HG03520 (cell line): ENCODE measurements around the gene ALLC.
"Not testable (repeated sequence)": the region's sequence is repeated elsewhere in the genome, so short reads cannot be mapped to it uniquely, and the experiment has no call there.

ENCODE experiments used
- ATAC-seq: cut with Tn5 transposase; IDR thresholded peaks from one replicate; pipeline ENCODE4 v1.9.1; 2021; ENCODE audit warnings: mild to moderate bottlenecking, moderate library complexity; ENCODE audit not compliant: unreplicated experiment

ALLC gene

DNA sequence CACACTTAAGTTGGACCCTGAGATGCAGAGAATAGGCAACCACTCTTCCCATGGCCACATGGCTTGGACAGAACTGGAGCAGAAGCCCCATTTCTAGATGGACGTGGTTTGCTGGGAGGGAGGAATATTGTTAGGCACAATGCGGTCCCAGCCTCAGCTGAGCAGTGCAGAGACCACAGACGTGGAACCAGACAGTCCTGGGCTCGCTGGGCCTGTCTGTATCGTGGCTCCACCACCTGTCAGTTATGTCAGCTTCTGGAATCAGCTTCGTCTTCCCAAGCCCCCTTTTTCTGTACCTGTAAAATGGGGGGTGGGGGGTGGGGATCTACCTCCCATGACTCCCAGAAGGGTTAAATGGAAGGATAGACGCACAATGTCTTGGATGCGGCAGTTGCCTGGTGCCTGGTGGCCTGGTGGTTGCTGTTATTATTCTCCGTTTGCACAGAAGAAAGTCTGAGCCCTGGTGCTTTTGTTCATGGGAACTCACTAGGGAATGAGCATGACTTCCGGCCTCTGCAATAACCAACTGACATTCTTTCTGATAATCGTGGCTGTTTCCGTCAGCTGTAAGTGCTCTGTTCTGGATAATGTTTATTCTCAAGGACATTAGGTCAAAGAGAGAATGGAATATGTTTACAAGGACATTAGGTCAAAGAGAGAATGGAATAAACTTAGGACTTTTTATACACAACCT, 31.7 kb upstream of the ALLC start:
- no peak for ATAC-seq

DNA sequence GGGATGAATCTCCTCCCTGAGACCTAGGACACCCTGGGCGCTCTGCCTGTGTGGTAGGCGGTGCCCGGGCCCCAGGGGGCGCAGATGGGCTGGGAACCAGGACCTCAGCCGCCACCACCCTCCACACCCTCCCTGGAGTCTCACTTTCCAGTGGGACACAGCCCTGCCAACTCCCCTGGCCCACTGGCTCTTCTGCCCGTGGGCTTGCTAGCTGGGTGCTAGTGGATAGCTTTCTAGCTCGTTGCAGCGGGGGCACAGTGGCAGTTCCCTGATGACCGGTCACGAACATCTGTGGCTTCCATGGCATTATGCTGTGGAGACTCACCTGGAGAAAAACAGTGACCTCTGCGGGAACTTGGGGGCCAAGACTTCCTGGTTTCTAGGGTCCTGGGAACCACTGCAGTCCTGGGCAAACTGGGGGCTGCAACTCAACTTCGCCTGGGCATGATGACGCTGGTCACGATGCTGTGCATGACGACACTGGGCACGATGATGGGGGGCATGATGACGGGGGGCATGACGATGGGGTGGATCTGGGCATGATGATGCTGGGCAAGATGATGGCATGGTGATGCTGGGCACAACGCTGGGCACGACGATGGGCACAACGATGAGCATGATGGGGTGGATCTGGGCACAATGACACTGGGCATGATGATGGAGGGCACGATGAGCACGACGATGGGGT, 31.0 kb upstream of the ALLC start:
- ATAC-seq, result no peak

DNA sequence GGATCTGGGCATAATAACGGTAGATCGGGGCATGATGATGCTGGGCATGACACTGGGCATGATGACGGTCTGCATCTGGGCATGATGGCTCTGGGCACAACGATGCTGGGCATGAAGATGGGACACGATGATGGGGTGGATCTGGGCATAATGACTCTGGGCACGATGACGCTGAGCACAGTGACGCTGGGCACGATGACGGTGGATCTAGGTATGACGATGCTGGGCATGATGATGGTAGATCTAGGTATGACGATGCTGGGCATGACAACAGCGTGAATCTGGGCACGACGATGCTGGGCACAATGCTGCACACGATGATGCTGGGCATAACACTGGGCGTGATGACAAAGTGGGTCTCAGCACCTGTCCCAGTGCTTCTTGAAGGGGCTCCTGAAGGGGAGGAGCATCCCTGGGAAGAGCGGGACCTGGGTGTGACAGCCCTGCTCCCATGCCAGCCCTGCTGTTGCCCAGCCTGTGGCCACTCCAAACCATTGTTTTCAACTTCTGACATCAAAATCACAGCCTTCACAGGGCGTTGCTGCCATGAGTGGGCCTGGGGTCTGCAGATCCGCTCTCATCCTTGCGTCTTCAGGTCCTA, 30.4 kb upstream of the ALLC start:
- ATAC-seq, result no peak

DNA sequence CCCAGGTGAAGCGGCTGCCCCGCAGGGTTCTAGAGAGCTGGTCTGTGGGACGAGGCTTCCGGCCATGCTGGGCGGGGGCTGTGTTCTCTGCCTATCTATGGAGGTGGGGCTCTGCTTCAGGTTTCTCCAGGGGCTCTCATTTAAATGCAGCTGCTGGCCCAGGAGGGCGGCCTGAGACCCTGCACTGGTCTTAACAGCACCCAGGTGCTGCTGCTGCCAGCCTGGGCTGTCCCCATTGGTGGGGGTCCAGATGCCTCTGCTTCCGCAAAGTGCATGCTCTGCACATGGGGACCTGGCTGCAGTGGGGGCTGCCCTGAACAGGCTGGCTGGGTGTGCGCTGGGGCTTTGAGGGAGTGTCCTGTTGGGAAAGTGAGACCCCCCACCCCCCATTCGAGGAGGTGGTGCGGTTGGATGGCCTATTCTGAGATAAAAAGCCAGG, 29.7 kb upstream of the ALLC start:
- no peak for ATAC-seq

DNA sequence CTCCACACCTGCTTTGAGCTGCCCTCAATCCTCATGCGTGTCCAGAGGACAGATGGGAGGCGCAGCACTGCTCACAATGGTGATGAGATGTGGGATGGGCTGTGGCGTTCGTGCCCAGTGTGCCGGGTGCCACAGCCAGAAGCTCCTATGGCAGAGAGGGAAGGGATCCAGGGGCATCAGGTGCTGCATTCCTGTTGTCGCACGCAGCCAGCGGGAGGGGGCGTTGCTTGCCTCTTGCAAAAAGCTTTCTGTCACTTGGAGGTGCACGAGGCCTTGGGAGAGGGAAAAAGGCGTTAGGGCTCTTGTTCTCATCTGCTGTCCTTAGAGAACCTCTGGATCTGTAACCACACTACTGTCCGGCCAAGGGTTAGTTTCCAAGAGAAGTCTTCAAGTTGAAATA, 29.2 kb upstream of the ALLC start:
- ATAC-seq, result no peak

DNA sequence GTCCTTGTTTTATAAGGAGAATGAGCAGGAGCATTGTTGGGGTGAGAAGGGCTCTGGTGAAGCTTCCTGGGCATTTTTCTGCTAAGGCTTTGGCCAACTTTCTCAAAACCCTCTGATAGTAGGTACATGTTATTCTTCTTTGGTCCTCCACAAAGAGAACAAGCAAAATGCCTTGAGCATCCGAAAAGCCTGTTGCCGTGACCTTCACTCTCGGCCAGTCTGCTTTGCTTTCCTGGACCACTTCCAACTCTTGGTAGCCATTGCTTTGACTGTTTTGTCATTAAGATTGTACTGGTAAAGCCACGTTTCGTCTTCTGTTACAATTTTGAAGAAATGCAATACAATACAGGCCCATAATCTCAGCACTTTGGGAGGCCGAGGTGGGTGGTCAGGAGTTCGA, 27.4 kb upstream of the ALLC start:
- ATAC-seq, result no peak

DNA sequence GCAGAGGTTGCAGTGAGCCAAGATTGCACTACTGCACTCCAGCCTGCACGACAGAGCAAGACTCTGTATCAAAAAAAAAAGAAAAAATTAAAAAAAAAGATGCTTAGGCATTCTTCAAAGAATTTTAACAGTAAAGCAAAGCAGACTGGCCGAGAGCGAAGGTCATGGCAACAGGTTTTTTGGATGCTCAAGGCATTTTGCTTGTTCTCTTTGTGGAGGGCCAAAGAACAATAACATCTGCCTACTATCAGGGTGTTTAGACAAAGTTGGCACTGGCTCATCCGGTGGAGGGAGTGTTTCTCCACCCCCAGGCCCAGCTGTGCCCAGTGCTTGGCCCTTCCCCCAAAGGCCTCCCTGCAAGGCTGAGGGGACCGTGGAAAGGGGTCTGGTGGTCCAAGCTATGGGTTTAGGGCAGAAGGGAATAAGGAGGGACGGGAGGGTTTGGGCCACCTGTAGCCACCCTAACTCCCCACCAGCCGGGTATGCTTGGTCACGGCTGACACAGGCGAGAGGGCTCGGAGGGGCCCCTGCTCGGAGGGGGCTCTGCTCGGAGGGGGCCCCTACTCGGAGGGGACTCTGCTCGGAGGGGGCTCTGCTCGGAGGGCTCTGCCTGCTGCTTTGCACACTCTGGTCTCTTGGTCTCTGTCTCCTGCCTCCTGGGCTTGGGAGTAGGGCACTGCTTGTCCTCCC, 26.7 kb upstream of the ALLC start:
- no peak for ATAC-seq

DNA sequence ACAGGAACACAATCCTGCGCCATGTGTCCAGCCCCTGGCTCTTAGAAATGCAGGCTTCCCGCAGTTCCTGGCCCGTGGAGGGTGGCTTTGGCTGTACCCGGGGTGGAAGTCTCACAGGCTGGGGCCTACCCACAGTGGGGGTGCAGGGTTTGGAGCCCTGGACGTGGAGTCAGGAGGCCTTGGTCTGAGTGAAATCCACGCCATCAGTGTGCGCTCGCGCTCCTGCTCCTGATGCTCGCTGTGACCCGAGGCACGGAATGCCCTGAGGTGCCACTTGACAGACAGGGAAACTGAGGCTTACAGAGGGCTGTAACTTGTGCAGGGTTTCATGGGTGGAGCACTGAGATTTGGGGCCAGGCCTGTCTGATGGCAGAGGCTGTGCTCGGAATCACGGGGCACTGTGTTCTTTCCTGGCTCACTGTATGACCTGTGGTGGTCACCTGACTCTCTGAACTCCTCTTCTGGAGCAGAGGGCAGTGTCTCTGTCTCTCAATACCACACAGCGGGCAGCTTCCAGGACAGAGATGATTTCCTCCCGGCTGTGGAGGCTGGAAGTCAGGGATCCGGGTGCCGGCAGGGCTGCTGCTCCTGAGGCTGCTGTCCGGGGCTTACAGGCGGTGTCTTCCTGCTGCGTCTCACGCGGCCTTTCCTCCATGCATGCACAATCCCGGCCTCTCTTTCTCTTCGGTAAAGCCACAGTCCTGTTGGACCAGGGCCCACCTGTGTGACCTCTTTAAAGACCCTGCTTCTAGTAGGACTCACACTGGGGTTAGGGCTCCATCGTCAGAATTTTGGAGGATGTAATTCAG, 25.9 kb upstream of the ALLC start:
- no peak for ATAC-seq

DNA sequence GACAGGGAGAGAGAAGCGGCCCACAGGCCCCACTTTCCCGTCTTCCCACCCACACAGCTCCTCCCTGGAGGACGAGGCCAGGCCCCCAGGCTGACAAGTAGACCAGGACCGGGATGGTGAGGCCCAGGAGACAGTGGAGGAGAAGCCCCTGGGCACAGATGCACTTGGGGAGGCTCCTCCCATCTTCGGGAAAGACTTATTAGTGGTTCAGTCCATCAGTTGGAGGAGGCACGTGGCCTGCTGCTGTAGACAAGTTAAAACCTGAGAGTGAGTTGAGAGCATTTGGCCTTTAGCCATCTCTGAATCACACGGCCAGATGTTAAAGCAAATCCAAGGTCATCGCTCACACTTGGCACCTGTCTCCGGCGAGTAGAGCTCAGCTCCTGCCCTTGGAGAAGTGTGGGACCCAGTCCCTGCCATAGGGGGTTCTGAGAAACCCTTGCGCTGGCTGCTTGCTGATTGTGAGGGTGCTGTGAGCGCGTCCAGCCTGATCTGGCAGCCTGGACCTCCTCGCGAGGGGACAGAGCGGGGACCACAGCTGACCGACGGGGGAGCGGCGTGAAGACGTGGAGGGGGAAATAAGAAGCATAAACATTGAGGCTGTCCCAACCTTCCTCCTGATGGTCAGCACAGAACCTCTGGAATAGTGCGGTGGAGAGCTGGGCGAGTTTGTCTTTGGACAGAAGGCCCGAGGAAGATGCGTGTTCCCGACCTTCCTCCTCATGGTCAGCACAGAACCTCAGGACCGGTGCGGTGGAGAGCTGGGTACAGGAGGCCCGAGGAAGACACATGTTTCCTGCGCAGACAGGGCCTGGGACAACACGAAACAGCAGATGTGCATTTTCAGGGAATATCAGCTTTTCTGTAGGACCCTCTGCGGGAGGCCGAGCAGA, 24.7 kb upstream of the ALLC start:
- ATAC-seq, result no peak

DNA sequence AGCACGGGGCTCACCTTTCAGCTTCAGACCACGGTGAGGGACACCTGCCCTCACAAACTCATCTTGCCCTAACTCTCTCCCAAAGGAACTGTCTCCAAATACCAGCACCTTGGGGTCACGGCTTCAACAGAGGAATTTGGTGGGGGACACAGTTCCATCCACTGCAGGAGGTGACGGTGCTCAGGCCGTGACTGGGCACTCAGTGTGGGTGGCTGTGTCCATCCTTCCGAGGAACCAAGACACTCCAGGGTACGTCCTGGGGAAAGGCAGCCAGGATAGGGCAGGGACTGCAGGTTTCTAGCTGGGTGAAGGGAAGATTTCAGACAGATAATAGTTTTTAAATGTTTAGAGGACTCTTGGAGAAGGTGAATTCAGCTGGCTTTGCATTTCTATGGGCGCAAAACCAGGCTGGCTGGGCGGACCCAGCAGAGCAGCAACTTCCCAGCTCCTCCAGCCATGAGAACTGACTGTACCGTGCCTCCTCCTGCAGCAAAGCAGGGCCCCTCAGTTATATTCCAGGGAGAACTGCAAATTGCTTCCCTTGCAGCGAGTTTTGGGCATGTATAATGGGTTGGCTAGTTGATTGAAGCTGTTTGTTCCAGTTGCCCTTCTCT, 23.9 kb upstream of the ALLC start:
- no peak for ATAC-seq

DNA sequence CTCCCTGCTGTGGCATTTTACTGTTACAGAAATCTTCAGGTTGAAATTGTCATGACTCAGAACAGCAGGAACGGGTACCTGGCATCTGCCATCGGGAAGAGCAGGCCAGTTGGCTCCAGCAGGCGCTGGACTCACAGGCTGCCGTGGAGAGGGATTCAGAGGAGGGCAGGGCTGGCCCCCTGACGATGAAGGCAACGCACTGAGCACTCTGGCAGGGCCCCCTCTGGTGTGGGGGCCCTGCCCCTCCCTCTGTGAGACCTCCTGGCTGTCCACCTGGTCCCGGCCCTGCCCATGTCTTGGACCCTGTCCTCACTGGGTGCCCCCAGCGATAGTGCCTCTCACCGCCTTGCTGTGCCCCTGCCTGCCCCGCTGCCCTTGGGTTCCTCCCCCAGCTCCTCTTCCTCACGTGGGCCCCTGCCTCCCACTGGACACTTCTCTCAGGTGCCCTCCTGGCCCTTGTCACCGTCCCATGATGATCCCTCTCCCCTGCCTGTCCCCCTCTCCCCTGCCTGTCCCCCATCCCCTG, 23.3 kb upstream of the ALLC start:
- no peak for ATAC-seq

DNA sequence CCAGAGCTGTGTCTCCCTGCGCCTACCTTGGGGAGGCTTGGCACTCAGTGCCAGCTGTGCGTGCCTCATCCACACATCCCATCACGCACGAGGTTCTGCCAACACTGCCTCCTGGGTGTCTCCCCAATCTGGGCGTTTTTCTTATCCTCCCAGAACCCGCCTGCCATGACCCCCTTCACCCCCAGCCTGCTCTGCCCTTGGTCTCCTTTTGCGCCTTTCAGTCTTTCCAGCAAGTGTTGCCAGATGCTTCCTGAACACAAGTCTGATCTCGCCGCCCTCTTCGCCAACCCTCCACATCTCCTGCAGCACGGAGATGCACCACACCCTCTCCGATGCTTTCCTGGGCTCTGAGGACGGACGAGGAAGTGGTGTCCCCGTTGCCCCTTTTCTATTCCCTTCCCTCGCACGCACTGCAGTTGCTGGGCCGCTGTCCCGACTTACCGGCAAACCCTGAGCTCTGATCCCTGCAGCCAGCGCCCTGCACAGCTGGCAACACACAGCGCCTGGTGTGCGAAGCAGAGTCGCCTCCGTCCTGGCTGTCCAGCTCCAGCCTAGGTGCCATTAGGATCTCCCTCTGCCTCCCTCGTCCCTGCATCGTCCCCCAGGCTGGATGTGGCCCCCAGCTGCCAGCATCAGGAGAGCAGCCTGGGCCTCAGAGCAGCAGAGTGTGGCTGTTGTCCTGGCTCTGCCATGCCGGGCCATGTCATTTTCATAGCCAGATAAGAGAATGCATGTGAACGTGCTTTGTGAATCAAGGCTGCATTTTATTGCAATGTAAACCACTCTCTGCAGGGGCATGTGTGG, 22.6 kb upstream of the ALLC start:
- no peak for ATAC-seq

DNA sequence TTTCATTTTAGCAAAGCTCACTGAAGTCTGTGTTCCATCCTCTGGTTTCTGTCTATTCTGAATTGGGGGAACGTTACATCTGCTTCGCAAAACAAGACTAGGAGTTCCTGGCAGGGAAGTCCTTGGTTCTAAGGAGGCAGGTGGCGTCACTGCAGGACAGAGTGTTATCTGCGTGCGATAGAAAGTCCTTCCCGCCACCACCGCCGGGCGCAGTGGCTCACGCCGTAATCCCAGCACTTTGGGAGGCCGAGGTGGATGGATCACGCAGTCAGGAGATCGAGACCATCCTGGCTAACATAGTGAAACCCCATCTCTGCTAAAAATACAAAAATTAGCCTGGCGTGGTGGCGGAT, 22.0 kb upstream of the ALLC start:
- ATAC-seq, result not testable (repeated sequence)

DNA sequence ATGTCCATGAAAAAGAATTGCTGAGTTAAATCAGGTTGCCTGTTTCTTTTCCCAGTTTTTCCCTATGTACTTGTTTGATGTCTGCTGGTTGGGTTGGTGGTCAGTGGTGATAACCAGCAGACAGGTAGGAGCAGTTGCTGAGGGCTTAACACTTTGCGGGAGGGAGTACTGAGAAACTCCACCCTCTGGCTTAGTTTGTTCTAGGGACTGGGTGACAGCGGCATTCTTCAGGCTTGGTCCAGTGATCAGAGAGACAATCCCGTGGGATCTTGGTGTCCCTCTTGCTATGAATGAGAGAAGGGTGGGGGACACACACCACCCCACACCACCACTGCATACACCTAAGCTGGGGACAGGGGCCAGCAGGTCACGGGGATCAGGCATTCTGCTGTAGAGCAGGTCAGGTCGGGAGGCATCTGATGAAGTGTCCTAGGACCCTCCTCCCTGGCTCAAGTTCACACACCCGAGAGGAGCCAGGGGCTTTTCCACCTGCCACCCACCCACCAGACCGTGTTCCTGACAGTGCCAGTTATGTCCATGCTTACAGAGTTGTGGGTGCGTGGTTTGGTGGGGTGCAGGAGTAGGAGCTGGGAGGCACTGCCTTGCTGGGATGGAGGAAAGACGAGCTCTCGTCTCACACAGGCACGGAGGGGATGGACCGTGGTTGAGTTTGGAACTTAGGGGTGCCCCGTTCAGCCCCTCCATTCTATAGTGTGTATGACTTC, 21.3 kb upstream of the ALLC start:
- no peak for ATAC-seq

DNA sequence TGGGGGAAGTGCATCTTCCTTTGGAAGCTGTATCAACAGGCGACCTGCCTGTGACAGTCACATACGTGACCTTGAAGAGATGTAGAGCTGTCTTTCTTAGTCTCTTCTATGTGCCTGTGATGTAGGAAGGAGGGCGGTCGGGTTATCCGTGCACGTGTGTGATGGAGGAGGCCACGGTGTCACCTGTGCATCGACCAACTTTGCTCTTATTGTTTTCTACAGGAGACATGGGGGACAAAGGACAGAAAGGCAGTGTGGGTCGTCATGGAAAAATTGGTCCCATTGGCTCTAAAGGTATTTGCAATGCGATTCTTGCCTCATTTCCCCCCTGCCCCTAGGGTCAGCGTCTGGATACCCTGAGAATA, 20.7 kb upstream of the ALLC start:
- no peak for ATAC-seq

DNA sequence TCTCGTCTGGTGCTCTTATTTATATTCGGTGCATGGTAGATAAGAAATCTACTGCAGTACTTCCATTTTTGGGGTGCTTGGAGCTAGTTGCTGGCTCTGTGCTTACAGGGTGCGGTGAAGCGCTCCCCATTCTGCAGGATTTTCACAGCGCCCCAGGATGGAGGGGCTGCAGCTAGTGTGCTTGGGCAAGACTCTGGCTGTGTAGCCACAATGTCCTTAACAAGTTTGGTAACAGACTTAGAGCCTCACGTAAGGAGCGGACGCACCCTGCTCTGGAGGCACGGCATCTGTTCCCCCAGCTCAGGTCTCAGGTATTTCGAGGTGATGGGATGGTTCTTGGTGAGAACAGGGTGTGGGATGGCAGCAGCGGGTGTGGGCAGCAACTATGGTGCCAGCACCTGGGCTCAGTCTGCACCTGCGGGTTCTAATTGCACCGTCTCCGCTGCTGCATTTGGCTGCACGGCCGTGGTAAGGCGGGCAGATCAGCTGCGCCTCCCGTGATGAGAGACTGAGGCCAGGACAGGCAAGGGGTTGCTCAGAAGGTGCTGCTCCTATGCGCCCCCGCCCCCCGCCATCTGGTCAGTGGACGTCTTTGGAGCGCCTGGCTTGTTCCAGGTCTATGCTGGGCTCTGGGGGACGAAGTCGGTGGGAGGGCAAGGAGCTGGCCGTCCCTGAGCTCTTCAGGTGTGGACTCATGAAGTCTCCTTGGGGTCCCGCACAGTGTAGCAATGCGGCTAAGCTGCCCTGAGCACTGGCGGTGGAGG, 20.1 kb upstream of the ALLC start:
- no peak for ATAC-seq

DNA sequence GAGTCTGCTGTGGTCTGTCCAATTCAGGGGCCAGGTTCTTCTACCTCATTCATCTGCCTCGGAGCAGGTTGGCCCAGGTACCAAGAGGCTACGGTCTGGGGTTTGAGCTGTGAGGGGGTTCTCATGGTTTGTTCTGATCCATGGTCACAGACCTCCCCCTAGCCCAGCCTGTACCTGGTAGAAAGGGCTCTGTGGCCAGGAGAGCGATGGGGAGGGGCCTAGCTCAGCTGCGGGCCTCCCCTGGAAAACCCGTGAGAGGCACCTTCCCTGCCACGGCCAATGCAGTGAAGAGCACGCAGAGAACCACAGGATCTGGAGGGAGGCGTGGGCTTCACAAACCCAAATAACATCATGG, 19.6 kb upstream of the ALLC start:
- ATAC-seq, result no peak
